ENCODE results near the gene MRPL18.

GRCh38 chr6:159756508-159756907, 33.8 kb upstream of the MRPL18 start:
- TF ChIP-seq CTCF (IDR thresholded peaks at IDR 0.05; ENCODE audit: borderline replicate concordance, extremely low read depth, low read length, poor library complexity, severe bottlenecking), result no peak
- no peak for TF ChIP-seq EZH2 (IDR thresholded peaks at IDR 0.05; ENCODE audit: borderline replicate concordance, low read depth, low read length, severe bottlenecking)

All from DND-41 (cell line).